ENCODE results near the gene KIF21B.
A peak's percentile ranks its signal among the peaks of the same experiment; 100 is the strongest.

Gene KIF21B

DNA sequence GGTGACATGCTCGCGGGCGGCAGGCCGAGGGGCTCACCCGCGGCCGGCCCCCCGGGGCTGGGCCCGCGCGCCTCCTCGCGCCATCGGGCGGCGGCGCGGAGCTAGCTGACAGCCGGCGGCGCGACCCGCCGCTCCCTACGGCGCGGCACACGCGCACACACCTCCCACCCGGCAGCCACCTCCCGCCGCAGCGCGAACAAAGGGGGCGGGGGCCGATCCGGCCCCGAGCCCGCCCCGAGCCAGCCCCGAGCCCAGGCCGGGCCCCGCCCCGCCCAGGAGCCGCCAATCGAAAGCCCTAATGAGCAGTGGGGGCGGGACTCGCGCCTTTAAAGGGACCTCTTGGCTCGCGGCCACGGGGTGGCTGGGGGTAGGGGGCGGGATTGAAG, at the start of gene KIF21B:
Gene KIF21B (minus strand): TSS at position 198 of the 386 bp plus-strand sequence. CDS start 331 bp downstream, outside the sequence.
- DNase-seq, result peak in 52 of 56 donors; percentile 36 to 88 (median 72)

- no peak for DNase-seq
Measured at GRCh38 chr1:201072922-201073321, 49.4 kb upstream of the KIF21B start.

- no peak for DNase-seq
Measured at GRCh38 chr1:201072149-201072548, 48.6 kb upstream of the KIF21B start.

GRCh38 chr1:201069636-201070035, 46.1 kb upstream of the KIF21B start:
- DNase-seq, result no peak

GRCh38 chr1:201068976-201069375, 45.5 kb upstream of the KIF21B start:
- no peak for DNase-seq

GRCh38 chr1:201066986-201067385, 43.5 kb upstream of the KIF21B start:
- no peak for DNase-seq

- DNase-seq, result no peak
Measured at GRCh38 chr1:201065686-201066085, 42.2 kb upstream of the KIF21B start.

DNA sequence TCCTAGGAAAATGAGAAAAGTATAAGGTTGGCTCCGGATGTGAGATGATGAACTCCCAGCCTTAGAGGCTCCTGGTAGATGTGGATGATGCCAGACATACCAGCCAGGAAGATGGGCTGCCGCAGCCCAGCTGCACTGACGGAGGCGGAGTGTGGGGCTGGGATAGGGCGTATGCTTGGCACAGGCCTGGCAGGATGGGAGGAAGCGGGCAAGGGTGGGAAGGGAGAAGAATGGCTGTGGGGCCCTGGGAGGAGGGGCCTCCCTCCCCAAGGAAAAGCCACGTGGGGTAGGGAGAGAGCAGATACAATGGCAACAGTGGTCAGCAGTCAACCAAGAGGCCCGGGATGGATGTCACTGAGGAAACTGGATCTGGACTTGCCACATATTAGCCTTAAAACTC, 41.3 kb upstream of the KIF21B start:
- DNase-seq, result no peak

DNA sequence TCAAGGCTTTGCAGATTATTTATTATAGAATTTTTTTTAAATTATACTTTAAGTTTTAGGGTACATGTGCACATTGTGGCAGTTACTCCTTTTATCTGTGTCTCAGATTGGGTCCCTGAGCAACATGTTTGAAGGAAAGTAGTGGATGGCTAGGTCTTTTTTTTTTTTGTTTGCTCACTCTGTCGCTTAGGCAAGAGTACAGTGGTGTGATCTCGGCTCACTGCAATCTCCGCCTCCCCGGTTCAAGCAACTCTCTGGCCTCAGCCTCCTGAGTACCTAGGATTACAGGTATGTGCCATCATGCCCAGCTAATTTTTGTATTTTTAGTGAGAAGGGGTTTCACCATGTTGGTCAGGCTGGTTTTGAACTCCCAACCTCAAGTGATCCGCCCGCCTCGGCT, 39.6 kb upstream of the KIF21B start:
- no peak for DNase-seq

GRCh38 chr1:201062511-201063091, 39.1 kb upstream of the KIF21B start:
- no peak for DNase-seq

DNA sequence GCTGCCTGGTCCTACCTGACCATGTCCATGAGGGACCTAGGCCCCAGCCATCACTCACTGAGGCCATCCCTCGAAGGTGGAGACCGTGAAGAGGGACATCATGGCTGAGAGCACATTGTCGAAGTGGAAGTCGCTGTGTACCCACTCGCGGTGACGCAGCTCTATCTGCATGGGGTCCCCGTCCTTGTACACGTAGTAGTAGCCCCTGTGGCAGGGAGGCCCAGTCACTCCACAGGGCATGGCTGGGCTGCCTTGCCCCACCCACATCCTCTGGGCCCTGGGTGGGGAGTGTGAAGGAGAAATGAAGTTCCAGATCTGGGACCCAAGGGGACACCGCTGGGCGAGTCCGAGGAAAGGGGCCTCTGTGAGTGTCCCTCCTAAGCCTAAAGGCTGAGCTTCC, 38.4 kb upstream of the KIF21B start:
- no peak for DNase-seq

- DNase-seq, result no peak
Measured at GRCh38 chr1:201061049-201061448, 37.5 kb upstream of the KIF21B start.

DNA sequence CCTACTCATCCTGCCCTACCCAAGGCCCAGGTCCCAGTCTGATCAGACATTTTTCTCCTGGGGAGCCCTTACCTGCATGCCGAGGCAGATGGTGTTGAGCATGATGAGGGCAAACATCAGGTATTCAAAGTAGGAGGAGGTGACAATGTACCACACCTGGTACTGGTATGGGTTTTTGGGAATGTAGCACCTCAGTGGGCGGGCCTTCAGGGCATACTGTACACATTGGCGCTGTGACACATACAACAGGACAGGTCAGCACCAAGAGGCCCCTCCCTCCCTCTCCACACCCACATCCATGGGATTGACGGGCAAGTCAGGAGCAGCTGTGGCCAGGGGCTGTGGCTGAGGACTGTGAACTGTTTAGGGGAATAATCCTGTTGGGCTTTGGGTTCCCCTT, 37.1 kb upstream of the KIF21B start:
- DNase-seq, result peak in 1 of 56 donors; percentile 11

GRCh38 chr1:201059871-201060555, 36.5 kb upstream of the KIF21B start:
- peak in 5 of 56 donors; percentile 15 to 40 (median 31) for DNase-seq

GRCh38 chr1:201059401-201059800, 35.9 kb upstream of the KIF21B start:
- no peak for DNase-seq

DNA sequence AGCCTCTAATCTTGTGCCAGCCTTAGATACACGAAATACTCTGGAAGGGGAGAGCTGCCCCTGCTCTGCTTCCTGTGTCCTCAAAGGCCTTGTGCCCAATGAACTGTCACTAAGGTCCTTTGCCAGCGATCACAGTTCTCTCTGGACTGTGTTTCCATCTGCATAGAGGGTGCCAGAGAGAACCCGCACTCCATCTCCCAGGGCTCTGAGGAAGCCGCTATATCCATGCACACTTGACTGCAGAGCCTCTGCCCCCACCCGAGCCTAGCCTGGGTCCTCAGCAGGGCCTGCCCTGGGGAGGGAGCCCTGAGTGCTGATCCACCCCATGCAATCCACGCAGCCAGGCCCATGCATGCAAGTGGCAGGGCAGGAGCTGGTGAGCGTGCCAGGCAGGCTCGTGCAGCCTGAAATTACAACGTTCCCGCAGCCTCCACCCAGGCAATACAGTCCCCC, 30.6 kb upstream of the KIF21B start:
- DNase-seq, result no peak

DNA sequence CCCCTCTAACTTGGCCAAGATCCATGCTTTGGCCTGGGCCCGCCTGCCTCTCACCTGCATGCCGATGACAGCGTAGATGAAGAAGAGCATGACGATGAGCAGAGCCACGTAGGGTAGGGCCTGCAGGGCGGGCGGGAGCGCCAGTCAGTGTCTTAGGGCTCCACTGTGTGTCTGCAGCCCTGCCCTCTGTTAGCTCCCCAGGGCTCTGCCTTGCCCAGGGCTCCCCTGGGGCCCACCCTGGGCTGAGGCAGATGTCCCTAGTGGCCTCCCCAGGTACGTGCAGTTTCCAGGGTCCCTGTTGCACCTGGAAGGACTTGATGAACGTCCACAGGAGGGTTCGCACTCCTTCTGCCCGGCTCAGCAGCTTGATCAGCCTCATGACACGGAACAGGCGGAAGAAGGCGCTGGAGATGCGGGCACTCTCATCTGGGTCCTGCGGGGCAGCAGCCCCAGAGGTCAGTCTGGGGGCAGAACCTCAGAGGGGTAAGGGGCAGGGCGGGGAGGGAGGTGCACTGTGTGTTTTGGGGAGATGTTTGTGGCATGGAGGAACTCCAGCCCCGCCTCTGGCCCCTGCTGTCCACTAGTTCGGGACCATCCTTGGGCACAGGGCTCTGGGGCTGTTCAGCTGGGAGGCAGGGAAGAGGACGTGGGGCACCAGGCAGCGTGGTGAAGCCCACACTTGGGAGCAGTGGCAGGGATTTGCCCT, 29.8 kb upstream of the KIF21B start:
- DNase-seq, result no peak

GRCh38 chr1:201051399-201051798, 27.9 kb upstream of the KIF21B start:
- peak in 3 of 56 donors; percentile 10 to 26 (median 19) for DNase-seq

GRCh38 chr1:201050515-201051277, 27.2 kb upstream of the KIF21B start:
- DNase-seq, result no peak

DNA sequence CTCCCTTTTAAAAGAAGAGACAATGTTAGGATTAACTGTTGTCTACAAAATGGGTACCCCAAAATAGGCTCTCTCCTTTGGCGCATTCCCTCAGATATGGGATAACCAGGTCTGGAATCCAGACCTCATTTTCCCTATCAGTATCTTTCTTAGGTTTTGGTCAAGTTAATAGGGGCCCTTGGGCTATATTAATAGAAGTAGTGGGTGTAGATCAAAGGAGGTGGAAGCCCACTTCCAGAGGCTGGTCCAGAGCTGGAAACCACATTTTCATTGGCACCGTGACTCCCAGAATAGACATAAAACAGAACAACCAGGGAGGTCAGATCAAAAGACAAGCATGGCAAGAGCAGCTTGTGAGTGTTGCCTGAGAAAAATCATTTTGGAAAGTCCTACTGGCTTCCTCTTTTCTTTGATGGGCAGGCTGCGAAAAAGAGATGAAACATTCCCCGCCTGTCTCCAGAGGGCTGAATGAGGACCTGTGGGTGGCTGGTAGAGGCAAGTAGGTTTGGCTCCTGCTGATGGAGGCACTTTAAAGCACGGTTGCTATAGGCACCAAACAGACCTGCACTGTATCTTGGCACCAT, 25.8 kb upstream of the KIF21B start:
- DNase-seq, result no peak

DNA sequence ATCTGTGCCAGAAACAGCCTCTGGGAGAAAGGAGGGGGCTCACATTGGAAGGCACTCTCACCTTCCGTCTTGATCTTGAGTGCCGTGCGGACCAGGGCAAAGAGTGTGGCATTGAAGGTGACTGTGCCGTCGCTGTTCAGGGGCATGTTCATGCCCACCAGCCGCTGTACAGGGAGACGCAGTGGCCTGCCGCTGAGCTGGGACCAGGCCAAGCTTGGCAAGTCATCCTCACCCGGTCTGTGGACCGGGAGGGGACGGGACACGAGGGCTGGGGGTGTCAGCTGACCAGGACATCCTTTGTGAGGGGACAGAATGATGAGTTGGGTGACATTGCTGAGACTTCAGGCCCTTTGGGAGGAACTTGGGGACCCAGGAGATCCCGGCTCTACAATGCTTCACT, 25.0 kb upstream of the KIF21B start:
- DNase-seq, result no peak
